ENCODE measurements around the gene MRPL48. TPM values are rescaled to one million over a fixed set of nuclear protein-coding genes. Genes with fewer than 3 reads are reported as not detected.

MRPL48 gene
- polyA plus RNA-seq, 1 of the 3 experiments (the other 2 are of a cell fraction) = 29.2 TPM

DNA sequence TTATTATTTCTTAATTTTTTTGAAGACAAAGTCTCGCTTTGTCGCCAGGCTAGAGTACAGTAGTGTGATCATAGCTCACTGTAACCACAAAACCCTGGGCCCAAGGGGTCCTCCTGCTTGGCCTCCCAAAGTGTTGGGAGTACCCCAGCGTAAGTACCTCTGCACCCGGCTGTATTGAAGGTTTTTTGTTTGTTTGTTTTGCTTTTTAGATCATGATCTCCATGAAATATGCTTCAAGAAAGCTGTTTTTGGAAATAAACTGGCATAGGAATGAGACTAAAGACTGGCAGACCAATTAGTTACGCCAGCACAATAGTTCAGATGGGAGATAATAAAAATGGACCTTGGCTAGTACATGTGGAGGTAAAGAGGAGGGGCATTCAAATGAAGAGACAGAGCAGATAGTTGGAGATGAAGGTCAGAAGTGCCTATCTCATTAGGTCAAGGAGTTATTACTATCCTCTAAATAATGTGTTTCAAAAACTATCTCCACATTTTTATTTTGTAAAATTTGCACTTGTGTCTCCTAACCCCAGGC, 4.1 kb upstream of the MRPL48 start:
- no peaks in the 10 kb centered on the region for H3K9me2 ChIP-seq
- no peak overlapping the region for H3K27ac ChIP-seq (ENCODE audit: low read depth in 2 of 2, low read length in 1 of 2)
- ChIA-PET POLR2A (no interaction called here), CTCF (no interaction called here)
- TF ChIP-seq EP300 (IDR thresholded peaks at IDR 0.05; ENCODE audit: borderline replicate concordance in 1 of 2, low read depth in 1 of 2, low read length in 1 of 2) (no peak), TCF12 (IDR thresholded peaks at IDR 0.05) (no peak), RXRA (IDR thresholded peaks at IDR 0.05; ENCODE audit: borderline replicate concordance, low read depth) (no peak), POLR2AphosphoS5 (IDR thresholded peaks at IDR 0.05; ENCODE audit: low read depth, low read length) (no peak), RAD21 (IDR thresholded peaks at IDR 0.05; ENCODE audit: low read length) (no peak)
- TF ChIP-seq, protein P1, sequence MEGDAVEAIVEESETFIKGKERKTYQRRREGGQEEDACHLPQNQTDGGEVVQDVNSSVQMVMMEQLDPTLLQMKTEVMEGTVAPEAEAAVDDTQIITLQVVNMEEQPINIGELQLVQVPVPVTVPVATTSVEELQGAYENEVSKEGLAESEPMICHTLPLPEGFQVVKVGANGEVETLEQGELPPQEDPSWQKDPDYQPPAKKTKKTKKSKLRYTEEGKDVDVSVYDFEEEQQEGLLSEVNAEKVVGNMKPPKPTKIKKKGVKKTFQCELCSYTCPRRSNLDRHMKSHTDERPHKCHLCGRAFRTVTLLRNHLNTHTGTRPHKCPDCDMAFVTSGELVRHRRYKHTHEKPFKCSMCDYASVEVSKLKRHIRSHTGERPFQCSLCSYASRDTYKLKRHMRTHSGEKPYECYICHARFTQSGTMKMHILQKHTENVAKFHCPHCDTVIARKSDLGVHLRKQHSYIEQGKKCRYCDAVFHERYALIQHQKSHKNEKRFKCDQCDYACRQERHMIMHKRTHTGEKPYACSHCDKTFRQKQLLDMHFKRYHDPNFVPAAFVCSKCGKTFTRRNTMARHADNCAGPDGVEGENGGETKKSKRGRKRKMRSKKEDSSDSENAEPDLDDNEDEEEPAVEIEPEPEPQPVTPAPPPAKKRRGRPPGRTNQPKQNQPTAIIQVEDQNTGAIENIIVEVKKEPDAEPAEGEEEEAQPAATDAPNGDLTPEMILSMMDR (IDR thresholded peaks at IDR 0.05) = no peak
- TF ChIP-seq, protein P2, sequence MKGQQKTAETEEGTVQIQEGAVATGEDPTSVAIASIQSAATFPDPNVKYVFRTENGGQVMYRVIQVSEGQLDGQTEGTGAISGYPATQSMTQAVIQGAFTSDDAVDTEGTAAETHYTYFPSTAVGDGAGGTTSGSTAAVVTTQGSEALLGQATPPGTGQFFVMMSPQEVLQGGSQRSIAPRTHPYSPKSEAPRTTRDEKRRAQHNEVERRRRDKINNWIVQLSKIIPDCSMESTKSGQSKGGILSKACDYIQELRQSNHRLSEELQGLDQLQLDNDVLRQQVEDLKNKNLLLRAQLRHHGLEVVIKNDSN (IDR thresholded peaks at IDR 0.05; ENCODE audit: borderline replicate concordance, low read depth) = no peak
- H3K9me3 ChIP-seq = no peaks in the 10 kb centered on the region
- 86% methylated on average over 5 of the region's 5 CpGs for WGBS (ENCODE audit: low lambda C conversion rate)
- H3F3A ChIP-seq (replicated peaks; ENCODE audit: insufficient read depth) = peaks cover 26% of the 10 kb centered on the region
- H3K4me3 ChIP-seq (ENCODE audit: low read depth in 2 of 2, low read length in 1 of 2) = no peak overlapping the region
- H3K4me1 ChIP-seq (ENCODE audit: control insufficient read depth in 1 of 2, insufficient read depth in 2 of 2, low read depth in 1 of 2, low read length in 1 of 2) = no peaks in the 10 kb centered on the region
- no peaks in the 10 kb centered on the region for H3K36me3 ChIP-seq (replicated peaks in 1 of 2; ENCODE audit: control insufficient read depth in 1 of 2, insufficient read depth in 2 of 2, low read length in 1 of 2)
- no peaks in the 10 kb centered on the region for H3K27me3 ChIP-seq (ENCODE audit: insufficient read depth)
- H3K9ac ChIP-seq = no peak overlapping the region
- H3K79me2 ChIP-seq (ENCODE audit: insufficient read depth) = 0 out of 2 replicates have a peak, but pooled peaks cover 2% of the 10 kb centered on the region
- no peaks in the 10 kb centered on the region for H4K20me1 ChIP-seq (ENCODE audit: insufficient read depth)
- no peak overlapping the region for H2AFZ ChIP-seq (ENCODE audit: low read depth)
- no peak overlapping the region for H3K4me2 ChIP-seq
- DNase-seq = no peak

DNA sequence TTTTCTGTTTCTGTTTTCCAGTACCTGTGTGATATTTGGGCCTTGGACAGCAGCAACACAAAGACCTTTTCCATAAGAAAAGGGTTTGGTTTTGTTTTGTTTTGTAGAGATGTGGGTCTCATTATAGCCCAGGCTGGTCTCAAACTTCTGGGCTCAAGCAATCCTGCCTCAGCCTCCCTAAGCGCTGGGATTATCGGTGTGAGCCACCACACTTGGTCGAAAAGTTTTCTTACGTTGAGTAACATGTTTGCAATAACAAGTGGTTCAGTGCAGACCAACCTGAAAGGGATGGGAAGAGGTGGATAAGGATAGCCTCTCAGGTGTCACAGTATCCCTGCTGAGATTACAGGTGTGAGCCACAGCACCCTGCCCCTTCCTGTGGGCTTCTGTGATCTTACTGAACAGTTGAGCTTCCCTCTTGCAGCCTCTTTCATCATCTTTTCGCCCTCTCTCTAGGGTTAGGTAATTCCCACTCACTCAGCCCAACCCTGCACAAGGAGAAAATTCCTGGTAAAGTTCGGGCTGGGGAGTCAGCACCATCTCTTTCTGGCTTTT, 3.5 kb upstream of the MRPL48 start:
- H3K4me2 ChIP-seq = no peak overlapping the region
- CTCF ChIA-PET = no interaction called here
- H3K27ac ChIP-seq (ENCODE audit: low read depth in 2 of 2, low read length in 1 of 2) = no peak overlapping the region
- no peak overlapping the region for H2AFZ ChIP-seq (ENCODE audit: low read depth)
- peaks cover 2 to 4% of the 10 kb centered on the region in 2 experiments; a peak in 2 of 4 replicates for H3K4me1 ChIP-seq (ENCODE audit: control insufficient read depth in 1 of 2, insufficient read depth in 2 of 2, low read depth in 1 of 2, low read length in 1 of 2)
- WGBS (ENCODE audit: low lambda C conversion rate) = 85% methylated on average over 6 of the region's 6 CpGs
- POLR2A ChIA-PET = no interaction called here
- no peaks in the 10 kb centered on the region for H3K36me3 ChIP-seq (replicated peaks in 1 of 2; ENCODE audit: control insufficient read depth in 1 of 2, insufficient read depth in 2 of 2, low read length in 1 of 2)
- H3K27me3 ChIP-seq (ENCODE audit: insufficient read depth) = no peaks in the 10 kb centered on the region
- no peak for DNase-seq
- H3K79me2 ChIP-seq (ENCODE audit: insufficient read depth) = peaks cover 8% of the 10 kb centered on the region
- H3K9me3 ChIP-seq = no peaks in the 10 kb centered on the region
- H3K4me3 ChIP-seq (ENCODE audit: low read depth in 2 of 2, low read length in 1 of 2) = no peak overlapping the region
- H3F3A ChIP-seq (replicated peaks; ENCODE audit: insufficient read depth) = peaks cover 32% of the 10 kb centered on the region
- H4K20me1 ChIP-seq (ENCODE audit: insufficient read depth) = no peaks in the 10 kb centered on the region
- no peak overlapping the region for H3K9ac ChIP-seq
- H3K9me2 ChIP-seq = no peaks in the 10 kb centered on the region
- no peak for TF ChIP-seq NFIC (IDR thresholded peaks at IDR 0.05; ENCODE audit: borderline replicate concordance)
- no peak for TF ChIP-seq MEF2A (IDR thresholded peaks at IDR 0.05; ENCODE audit: borderline replicate concordance, low read depth)
- TF ChIP-seq, protein P3, sequence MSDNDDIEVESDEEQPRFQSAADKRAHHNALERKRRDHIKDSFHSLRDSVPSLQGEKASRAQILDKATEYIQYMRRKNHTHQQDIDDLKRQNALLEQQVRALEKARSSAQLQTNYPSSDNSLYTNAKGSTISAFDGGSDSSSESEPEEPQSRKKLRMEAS (IDR thresholded peaks at IDR 0.05; ENCODE audit: low read depth) = no peak
- no peak for TF ChIP-seq SIN3A (IDR thresholded peaks at IDR 0.05; ENCODE audit: borderline replicate concordance, low read depth, low read length)
- no peak for TF ChIP-seq CHD2 (IDR thresholded peaks at IDR 0.05; ENCODE audit: low read length, partially characterized antibody)
- TF ChIP-seq GATA2 (CRISPR knock-in tag; IDR thresholded peaks at IDR 0.05) = no peak
- TF ChIP-seq, protein P4, sequence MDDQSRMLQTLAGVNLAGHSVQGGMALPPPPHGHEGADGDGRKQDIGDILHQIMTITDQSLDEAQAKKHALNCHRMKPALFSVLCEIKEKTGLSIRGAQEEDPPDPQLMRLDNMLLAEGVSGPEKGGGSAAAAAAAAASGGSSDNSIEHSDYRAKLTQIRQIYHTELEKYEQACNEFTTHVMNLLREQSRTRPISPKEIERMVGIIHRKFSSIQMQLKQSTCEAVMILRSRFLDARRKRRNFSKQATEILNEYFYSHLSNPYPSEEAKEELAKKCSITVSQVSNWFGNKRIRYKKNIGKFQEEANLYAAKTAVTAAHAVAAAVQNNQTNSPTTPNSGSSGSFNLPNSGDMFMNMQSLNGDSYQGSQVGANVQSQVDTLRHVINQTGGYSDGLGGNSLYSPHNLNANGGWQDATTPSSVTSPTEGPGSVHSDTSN (IDR thresholded peaks at IDR 0.05) = no peak
- no peak for TF ChIP-seq POLR2AphosphoS5 (IDR thresholded peaks at IDR 0.05; ENCODE audit: low read depth, low read length)
- TF ChIP-seq, protein P1 (IDR thresholded peaks at IDR 0.05) = no peak
- no peak for TF ChIP-seq ELF1 (IDR thresholded peaks at IDR 0.05)
- TF ChIP-seq RFX5 (IDR thresholded peaks at IDR 0.05; ENCODE audit: low read length) = no peak
- TF ChIP-seq JUND (IDR thresholded peaks at IDR 0.05) = no peak
- TF ChIP-seq, protein P5, sequence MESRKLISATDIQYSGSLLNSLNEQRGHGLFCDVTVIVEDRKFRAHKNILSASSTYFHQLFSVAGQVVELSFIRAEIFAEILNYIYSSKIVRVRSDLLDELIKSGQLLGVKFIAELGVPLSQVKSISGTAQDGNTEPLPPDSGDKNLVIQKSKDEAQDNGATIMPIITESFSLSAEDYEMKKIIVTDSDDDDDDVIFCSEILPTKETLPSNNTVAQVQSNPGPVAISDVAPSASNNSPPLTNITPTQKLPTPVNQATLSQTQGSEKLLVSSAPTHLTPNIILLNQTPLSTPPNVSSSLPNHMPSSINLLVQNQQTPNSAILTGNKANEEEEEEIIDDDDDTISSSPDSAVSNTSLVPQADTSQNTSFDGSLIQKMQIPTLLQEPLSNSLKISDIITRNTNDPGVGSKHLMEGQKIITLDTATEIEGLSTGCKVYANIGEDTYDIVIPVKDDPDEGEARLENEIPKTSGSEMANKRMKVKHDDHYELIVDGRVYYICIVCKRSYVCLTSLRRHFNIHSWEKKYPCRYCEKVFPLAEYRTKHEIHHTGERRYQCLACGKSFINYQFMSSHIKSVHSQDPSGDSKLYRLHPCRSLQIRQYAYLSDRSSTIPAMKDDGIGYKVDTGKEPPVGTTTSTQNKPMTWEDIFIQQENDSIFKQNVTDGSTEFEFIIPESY (IDR thresholded peaks at IDR 0.05; ENCODE audit: borderline replicate concordance, low read depth) = no peak
- no peak for TF ChIP-seq RXRA (IDR thresholded peaks at IDR 0.05; ENCODE audit: borderline replicate concordance, low read depth)
- TF ChIP-seq TCF12 (IDR thresholded peaks at IDR 0.05) = no peak
- TF ChIP-seq FOXM1 (IDR thresholded peaks at IDR 0.05; ENCODE audit: low read depth) = no peak
- no peak for TF ChIP-seq TAF1 (IDR thresholded peaks at IDR 0.05; ENCODE audit: borderline replicate concordance, low read depth, low read length)
